Glutamatergic neuron (in vitro differentiated cells): Measurements from ENCODE around the gene MEI4. TPM values are rescaled to one million over a fixed set of nuclear protein-coding genes. Genes with fewer than 3 reads are reported as not detected.

Source experiments
- DNase-seq: peaks from one replicate; pipeline ENCODE4 v3.0.0; 2022
- H3K27ac Mint-ChIP-seq: one replicate; pipeline ENCODE4 v1.8.0; 2020; ENCODE audit warnings: mild to moderate bottlenecking, mixed read lengths, inconsistent platforms; ENCODE audit not compliant: unreplicated experiment
- H3K27me3 Mint-ChIP-seq: one replicate; pipeline ENCODE4 v1.8.0; 2020; ENCODE audit warnings: mild to moderate bottlenecking, moderate library complexity, mixed read lengths, inconsistent platforms; ENCODE audit not compliant: unreplicated experiment
- H3K36me3 Mint-ChIP-seq: one replicate; pipeline ENCODE4 v1.8.0; 2020; ENCODE audit warnings: mild to moderate bottlenecking, mixed read lengths, inconsistent platforms; ENCODE audit not compliant: unreplicated experiment
- H3K4me1 Mint-ChIP-seq: one replicate; pipeline ENCODE4 v1.8.0; 2020; ENCODE audit warnings: mild to moderate bottlenecking, low read depth, mixed read lengths, inconsistent platforms; ENCODE audit not compliant: unreplicated experiment
- H3K4me3 Mint-ChIP-seq: one replicate; pipeline ENCODE4 v1.8.0; 2020; ENCODE audit warnings: mild to moderate bottlenecking, mixed read lengths, inconsistent platforms; ENCODE audit not compliant: unreplicated experiment
- H3K9me3 Mint-ChIP-seq: one replicate; pipeline ENCODE4 v1.8.0; 2020; ENCODE audit warnings: mild to moderate bottlenecking, moderate library complexity, mixed read lengths, inconsistent platforms; ENCODE audit not compliant: unreplicated experiment
- total RNA-seq: library from RNA; stranded (reverse); fragmentation: NEBNext Ultra II Directional; extraction: Animal tissue kit (Norgen Biotek cat#: 25700); gene quantifications from one replicate; pipeline ENCODE4 v1.2.1, GENCODE V29; 2021; ENCODE audit not compliant: unreplicated experiment
- TF ChIP-seq, protein P1 (sequence below): fragments of 200-600 bp; sonication (generic); IDR thresholded peaks from one replicate; pipeline ENCODE4 v1.5.0; 2021; ENCODE audit not compliant: partially characterized antibody, unreplicated experiment

The MEI4 gene
- total RNA-seq, 1 donor from 2014 or later, result 0.86 TPM

DNA sequence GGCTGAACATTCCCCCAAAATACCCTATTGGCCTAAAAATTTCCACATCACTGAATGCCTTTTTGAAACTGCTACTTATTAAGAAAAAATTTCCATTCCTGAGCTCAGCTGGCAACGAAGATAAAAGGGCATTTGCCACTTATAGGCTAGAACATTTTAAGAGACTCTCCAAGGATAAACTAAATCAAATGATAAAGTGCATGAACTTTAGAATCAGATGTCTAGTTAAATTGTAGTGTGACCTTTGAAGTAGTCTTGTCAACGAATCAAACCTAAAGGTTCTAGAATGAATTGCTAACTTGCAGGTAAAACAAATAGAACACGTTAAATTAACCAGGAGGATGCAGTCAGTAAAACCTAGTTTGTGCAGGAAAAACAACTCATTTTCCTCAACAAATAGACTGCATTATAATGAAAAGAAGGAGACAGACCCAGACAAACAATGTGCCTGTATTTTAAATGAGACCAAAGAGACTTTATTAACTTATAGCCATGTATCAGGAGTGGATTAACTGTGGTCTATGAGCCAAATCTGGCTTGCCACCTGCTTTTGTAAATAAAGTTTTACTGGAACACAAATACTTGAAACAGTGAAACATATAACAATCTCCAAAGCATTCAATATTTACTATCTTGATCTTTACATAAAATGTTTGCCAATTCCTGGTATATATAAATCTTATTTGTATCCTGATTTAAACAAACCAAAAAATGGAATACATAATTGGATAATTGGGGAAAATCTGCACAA is 184.4 kb downstream of the MEI4 start:
- Mint-ChIP-seq H3K36me3 (no peaks in the 10 kb centered on the region), H3K4me1 (no peaks in the 10 kb centered on the region), H3K9me3 (no peaks in the 10 kb centered on the region), H3K27me3 (no peaks in the 10 kb centered on the region), H3K4me3 (no peak overlapping the region), H3K27ac (no peak overlapping the region)
- TF ChIP-seq, protein P1, sequence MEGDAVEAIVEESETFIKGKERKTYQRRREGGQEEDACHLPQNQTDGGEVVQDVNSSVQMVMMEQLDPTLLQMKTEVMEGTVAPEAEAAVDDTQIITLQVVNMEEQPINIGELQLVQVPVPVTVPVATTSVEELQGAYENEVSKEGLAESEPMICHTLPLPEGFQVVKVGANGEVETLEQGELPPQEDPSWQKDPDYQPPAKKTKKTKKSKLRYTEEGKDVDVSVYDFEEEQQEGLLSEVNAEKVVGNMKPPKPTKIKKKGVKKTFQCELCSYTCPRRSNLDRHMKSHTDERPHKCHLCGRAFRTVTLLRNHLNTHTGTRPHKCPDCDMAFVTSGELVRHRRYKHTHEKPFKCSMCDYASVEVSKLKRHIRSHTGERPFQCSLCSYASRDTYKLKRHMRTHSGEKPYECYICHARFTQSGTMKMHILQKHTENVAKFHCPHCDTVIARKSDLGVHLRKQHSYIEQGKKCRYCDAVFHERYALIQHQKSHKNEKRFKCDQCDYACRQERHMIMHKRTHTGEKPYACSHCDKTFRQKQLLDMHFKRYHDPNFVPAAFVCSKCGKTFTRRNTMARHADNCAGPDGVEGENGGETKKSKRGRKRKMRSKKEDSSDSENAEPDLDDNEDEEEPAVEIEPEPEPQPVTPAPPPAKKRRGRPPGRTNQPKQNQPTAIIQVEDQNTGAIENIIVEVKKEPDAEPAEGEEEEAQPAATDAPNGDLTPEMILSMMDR, result no peak
- DNase-seq, result no peak

DNA sequence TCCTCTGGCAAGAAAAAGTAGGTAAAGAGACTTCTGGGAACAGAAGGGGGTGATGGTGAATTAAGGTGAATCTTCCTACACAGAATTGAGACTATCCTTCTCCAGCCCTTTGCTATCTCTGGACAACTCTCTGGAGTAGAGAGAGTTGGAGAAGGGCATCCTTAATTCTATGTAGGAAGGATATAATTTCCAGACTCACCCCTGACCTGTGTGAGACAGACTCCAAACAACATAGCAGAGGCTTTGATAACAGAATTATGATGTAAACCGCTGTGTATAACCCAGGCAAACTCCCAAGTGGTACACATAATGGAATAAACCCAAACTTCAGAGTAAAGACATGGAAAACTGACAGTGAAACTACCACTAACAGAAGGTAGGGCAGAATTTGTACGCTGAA is 186.5 kb downstream of the MEI4 start:
- Mint-ChIP-seq H3K36me3 (no peaks in the 10 kb centered on the region), H3K4me1 (no peaks in the 10 kb centered on the region), H3K9me3 (no peaks in the 10 kb centered on the region), H3K27me3 (no peaks in the 10 kb centered on the region), H3K27ac (no peak overlapping the region), H3K4me3 (no peak overlapping the region)
- no peak for DNase-seq
- TF ChIP-seq, protein P1, result no peak

DNA sequence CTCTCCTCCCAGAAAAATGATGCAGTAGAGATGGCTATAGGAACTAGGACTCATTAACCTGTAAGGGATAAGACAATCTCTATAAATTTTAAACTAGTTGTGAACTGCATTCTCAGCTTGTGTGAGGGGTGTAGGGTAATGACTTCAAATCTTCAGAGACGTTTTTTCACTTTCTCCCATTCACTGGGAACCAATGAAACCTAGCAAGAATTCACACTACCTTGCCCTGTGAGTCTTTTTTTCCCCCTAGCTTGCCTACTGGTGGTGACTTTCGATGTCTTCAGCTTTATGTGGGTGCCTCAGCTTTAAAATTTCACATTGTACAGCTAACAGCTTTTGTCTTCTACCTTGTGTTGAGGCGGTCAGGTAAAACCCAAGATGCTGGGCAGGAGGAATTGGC is 192.0 kb downstream of the MEI4 start:
- DNase-seq, result no peak
- Mint-ChIP-seq H3K36me3 (no peaks in the 10 kb centered on the region), H3K27me3 (peaks cover 4% of the 10 kb centered on the region)

GRCh38 chr6:77853401-77853800 is 200.6 kb downstream of the MEI4 start:
- H3K27ac Mint-ChIP-seq, result no peak overlapping the region
- no peaks in the 10 kb centered on the region for H3K36me3 Mint-ChIP-seq
- TF ChIP-seq, protein P1, result no peak
- H3K9me3 Mint-ChIP-seq, result no peaks in the 10 kb centered on the region
- H3K4me1 Mint-ChIP-seq, result no peaks in the 10 kb centered on the region
- no peak overlapping the region for H3K4me3 Mint-ChIP-seq
- DNase-seq, result no peak
- no peaks in the 10 kb centered on the region for H3K27me3 Mint-ChIP-seq

More for the DNA sequence above, 192.0 kb downstream of the MEI4 start:
- no peaks in the 10 kb centered on the region for H3K4me1 Mint-ChIP-seq
- H3K4me3 Mint-ChIP-seq, result no peak overlapping the region
- no peaks in the 10 kb centered on the region for H3K9me3 Mint-ChIP-seq
- TF ChIP-seq, protein P1, result no peak
- H3K27ac Mint-ChIP-seq, result no peak overlapping the region

GRCh38 chr6:77856391-77856790 is 203.6 kb downstream of the MEI4 start:
- H3K4me1 Mint-ChIP-seq, result no peaks in the 10 kb centered on the region
- H3K27me3 Mint-ChIP-seq, result no peaks in the 10 kb centered on the region
- TF ChIP-seq, protein P1, result no peak
- no peak for DNase-seq
- H3K9me3 Mint-ChIP-seq, result no peaks in the 10 kb centered on the region
- H3K36me3 Mint-ChIP-seq, result no peaks in the 10 kb centered on the region
- H3K27ac Mint-ChIP-seq, result no peak overlapping the region
- H3K4me3 Mint-ChIP-seq, result no peak overlapping the region
